ENCODE measurements around the gene PTPN3. TPM values are rescaled to one million over a fixed set of nuclear protein-coding genes. Genes with fewer than 3 reads are reported as not detected.

The PTPN3 gene
- total and polyA plus RNA-seq, 2 experiments from 2014 or later: 1.4 to 2.6 TPM

GRCh38 chr9:109482391-109482916, 15.7 kb downstream of the PTPN3 start:
- H3K9me3 Mint-ChIP-seq: no peaks in the 10 kb centered on the region
- H3F3A ChIP-seq (replicated peaks; ENCODE audit: low read depth): no peaks in the 10 kb centered on the region
- no peak overlapping the region for H2AFZ ChIP-seq
- peaks cover 8% of the 10 kb centered on the region for H3K4me1 Mint-ChIP-seq
- H3K27ac Mint-ChIP-seq: no peak overlapping the region
- DNase-seq (ENCODE audit: low spot score) (no peak), ATAC-seq (no peak)
- no peak for TF ChIP-seq NANOG (IDR thresholded peaks at IDR 0.05; ENCODE audit: borderline replicate concordance)
- no peak for TF ChIP-seq ZNF114 (CRISPR knock-in tag; IDR thresholded peaks at IDR 0.05)
- TF ChIP-seq ETS1 (IDR thresholded peaks at IDR 0.05): no peak
- no peak for TF ChIP-seq JUNB (IDR thresholded peaks at IDR 0.05; ENCODE audit: unreplicated experiment)
- no peak; a peak in 1 of 4 replicates for TF ChIP-seq CTCF (conservative IDR thresholded peaks at IDR 0.05; ENCODE audit: low read depth in 2 of 2)
- no peak for TF ChIP-seq REST (IDR thresholded peaks at IDR 0.05; ENCODE audit: unreplicated experiment)
- no peak for TF ChIP-seq EZH2 (IDR thresholded peaks at IDR 0.05; ENCODE audit: low read depth, unreplicated experiment)
- no peak for TF ChIP-seq ZNF462 (CRISPR knock-in tag; IDR thresholded peaks at IDR 0.05)
- TF ChIP-seq STAT1 (IDR thresholded peaks at IDR 0.05; ENCODE audit: unreplicated experiment): no peak
- no peak for TF ChIP-seq EZH2phosphoT487 (IDR thresholded peaks at IDR 0.05; ENCODE audit: unreplicated experiment)
- no peak for TF ChIP-seq POLR2AphosphoS5 (IDR thresholded peaks at IDR 0.05; ENCODE audit: low read depth)
- TF ChIP-seq ZNF331 (CRISPR knock-in tag; IDR thresholded peaks at IDR 0.05; ENCODE audit: low read depth): no peak
- TF ChIP-seq CREB1 (CRISPR knock-in tag; IDR thresholded peaks at IDR 0.05; ENCODE audit: low read depth): no peak
- H3K27me3 Mint-ChIP-seq (ENCODE audit: insufficient read depth, low read depth, poor library complexity): peaks cover 2% of the 10 kb centered on the region
- H3K27me3 ChIP-seq (ENCODE audit: insufficient read depth): no peaks in the 10 kb centered on the region
- H3K27ac ChIP-seq (ENCODE audit: low read depth): no peak overlapping the region
- H3K4me3 Mint-ChIP-seq: no peak overlapping the region
- H4K20me1 ChIP-seq (replicated peaks; ENCODE audit: insufficient read depth): no peaks in the 10 kb centered on the region
- peaks cover 8% of the 10 kb centered on the region; the same call in 1 of the 2 replicates for H3K9me2 ChIP-seq (ENCODE audit: insufficient read depth)
- no peak overlapping the region for H3K4me2 ChIP-seq
- no peaks in the 10 kb centered on the region for H3K36me3 Mint-ChIP-seq (ENCODE audit: low read depth)
- H3K4me1 ChIP-seq (ENCODE audit: insufficient read depth): no peaks in the 10 kb centered on the region
- H3K4me3 ChIP-seq: no peak overlapping the region
- no peaks in the 10 kb centered on the region for H3K36me3 ChIP-seq (ENCODE audit: insufficient read depth)
- H3K79me2 ChIP-seq (replicated peaks; ENCODE audit: insufficient read depth): no peaks in the 10 kb centered on the region
